GM21367 (cell line): Measurements from ENCODE around the gene MASP1.
"Not testable (repeated sequence)": the region's sequence is repeated elsewhere in the genome, so short reads cannot be mapped to it uniquely, and the experiment has no call there.

ENCODE experiments used
- ATAC-seq: cut with Tn5 transposase; IDR thresholded peaks from one replicate; pipeline ENCODE4 v1.9.1; 2021; ENCODE audit not compliant: unreplicated experiment

MASP1 gene

GRCh38 chr3:187265461-187265955 lies 26.0 kb downstream of the MASP1 start:
- ATAC-seq = no peak

DNA sequence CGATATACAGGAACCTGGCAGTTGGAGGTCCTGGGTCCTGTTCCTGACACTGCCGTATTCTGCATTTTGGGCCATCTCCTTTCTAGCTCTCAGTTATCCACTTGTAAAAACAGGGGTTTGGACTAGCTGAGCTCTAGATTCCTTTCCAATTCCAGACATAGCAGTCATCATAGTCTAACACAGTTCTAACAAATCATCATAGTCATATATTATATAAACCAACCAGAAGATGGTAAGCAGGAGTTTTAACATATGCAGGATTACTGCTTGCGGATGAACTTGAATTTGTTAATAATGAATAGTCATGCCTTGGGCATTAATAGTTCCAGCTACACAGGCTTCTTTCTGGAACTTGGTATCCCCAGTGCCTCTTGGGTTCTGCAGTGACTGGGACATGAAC lies 26.6 kb downstream of the MASP1 start:
- no peak for ATAC-seq

GRCh38 chr3:187264021-187264420 lies 27.5 kb downstream of the MASP1 start:
- no peak for ATAC-seq

- ATAC-seq = no peak
Measured at GRCh38 chr3:187263270-187263669, 28.3 kb downstream of the MASP1 start.

DNA sequence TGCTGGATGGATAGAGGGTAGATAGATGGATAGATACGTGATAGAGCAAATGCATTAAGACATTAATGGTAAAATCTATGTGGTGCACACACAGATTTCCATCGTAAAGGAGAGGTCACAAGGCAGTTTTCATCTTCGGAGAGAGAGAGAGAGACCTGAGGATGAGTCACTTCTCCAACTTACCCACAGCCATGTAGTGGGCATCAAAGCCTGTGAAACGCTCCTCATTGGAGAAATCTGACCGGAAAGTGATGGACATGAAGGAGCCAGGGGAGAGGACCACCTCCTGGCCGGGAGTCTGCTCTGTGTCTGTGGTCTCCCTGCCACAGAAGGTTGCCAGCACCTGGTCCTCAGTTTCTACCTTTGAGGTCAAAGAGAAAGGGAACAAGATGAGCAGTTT lies 29.2 kb downstream of the MASP1 start:
- ATAC-seq = no peak

DNA sequence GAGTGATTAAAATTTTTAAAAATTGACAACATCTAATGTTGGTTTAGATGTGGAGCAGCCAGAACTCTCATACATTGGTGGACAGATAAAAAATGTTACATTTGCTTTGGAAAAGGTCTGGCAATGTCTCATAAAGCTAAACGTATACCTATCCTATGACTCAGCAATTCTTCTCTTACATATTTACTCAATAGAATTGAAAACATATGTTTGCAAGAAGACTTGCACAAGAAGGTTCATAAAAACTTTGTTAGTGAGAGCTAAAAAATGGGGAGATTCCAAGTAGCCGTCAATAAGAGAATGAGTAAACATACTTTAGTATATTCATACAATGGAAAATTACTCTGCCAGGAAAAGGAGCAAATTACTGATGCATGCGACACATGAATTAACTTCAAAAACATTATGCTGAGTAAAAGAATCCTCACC lies 30.0 kb downstream of the MASP1 start:
- no peak for ATAC-seq

DNA sequence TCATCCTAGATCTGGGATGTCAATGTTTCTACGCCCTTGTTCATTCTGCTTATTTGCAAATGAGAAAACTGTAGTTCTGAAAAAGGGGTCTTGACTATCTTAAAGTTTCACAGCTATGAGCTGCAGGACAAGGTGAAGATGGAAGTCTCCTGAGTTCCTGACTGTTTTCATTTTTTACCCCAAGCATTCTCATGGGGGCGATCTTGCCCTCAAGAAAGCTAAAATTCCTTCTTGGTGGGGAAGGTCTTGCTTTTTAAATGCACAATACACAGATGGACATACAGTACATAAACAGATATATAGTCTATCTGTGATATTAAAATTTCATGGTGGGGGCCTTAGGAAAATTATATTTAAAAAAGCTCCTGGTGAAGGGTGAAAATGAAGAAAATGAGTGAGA lies 32.4 kb downstream of the MASP1 start:
- ATAC-seq = no peak

GRCh38 chr3:187257992-187258692 lies 33.4 kb downstream of the MASP1 start:
- ATAC-seq = no peak

DNA sequence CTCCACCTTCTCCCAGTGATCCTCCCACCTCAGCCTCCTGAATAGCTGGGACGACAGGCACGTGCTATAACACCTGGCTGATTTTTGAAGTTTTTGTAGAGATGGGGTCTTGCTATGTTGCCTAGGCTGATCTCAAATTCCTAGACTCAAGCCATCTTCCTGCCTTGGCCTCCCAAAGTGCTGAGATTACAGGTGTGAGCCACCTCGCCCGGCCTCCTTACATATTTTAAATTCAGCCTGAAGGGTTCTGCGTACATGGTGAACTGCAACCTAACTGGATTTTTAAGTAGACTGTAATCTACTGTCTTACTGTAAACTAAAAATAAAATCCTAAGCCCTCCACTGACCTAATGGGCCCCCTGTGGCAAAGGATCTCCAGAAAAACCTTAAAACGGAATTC lies 34.1 kb downstream of the MASP1 start:
- no peak for ATAC-seq

DNA sequence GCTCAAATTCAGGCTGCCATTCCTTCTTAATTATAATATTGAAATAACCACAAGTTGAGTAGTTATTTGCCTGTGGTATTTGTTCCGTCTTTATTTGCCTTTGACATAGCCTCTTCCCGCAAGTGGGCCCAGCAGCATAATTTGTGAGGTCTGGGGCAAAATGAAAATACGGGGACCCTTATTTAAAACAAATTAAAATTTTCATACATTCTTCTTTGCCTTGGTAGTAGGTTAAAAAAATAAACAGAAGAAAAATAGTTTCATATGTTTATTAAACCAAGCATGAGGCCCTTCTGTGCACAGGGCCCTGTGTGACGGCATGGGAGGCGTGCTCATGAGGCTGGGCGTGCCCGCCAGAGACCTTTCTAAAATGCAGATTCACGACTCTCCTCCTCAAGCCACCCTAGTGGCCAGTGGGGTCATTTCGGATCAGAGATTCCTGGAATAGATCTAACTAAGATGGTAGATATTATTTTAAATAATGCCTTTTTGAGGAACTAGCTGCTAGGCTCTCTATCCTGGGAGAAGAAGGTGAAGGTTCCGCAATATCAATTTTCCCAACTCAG lies 35.4 kb downstream of the MASP1 start:
- no peak for ATAC-seq

DNA sequence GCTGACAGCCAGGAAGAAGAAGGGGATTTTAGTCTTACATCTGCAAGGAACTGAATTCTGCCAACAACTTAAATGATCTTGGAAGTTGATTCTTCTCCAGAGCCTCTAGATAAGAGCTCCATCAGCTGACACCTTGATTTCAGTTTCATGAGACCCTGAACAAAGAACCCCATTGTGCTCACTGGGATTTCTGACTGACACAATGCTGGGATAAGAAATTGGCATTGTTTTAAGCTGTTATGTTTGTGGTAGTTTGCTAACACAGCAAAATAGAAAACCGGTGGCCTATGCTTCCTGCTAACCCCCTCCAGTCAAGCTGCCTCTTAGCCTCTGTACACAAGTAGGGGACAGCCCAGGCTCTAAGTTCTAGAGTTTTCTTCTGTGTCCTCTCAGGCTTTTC lies 36.2 kb downstream of the MASP1 start:
- no peak for ATAC-seq

DNA sequence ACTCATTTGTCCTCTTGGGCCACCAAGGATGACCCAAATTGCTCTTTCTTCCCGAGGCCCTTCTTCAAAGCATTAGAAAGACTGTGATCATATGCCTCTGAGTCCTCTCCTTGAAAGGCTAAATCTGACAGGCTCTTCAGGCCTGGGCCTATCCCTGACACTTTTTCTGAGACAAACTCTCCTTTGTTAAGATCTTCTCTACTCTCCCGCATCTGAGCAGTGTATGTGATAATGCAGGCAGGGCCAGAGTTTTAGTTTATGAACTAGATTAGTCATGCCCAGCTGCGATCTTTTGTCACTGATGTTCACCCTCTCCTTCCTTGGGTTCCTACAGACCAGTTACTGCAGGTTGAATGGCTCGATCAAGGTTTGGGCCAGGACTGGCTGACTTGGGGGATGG lies 39.2 kb downstream of the MASP1 start:
- ATAC-seq = no peak

DNA sequence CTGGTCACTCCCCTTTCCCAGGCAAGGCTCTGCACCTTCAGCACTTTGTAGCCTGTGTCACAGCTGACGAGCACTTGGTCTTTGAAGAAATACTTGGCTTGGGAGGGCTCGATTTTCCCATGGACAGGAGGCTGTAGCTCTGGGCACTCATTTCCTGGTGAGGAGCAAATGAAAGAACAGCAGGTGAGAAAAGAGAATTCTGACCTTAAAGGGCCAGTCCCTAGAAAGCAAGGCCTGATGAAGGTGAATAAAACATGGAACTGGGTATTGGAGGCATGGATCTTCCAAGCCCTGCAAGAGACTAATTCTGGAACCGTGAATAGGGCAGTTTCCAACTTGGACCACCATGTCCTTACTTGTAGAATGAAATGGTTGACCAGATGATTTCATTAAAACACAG lies 39.9 kb downstream of the MASP1 start:
- ATAC-seq = no peak

DNA sequence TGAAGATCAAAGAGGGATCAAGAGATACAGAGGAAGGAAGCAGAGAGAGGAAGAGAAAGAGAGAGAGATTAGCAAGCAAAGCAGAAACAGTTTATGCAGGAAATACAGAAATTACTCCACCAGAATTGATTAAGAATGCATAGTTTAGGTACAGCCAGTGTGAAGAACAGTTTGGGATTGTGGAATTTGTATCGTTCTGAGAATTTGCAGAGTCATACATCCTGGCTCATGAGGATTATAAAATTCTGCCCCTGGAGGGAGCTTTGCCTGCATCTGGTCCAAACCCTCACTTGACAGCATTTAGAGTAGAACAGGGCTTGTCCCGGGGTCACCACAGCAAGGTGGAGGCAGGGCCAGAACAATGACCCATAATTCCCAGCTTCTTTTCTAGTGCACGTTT lies 44.1 kb downstream of the MASP1 start:
- no peak for ATAC-seq

GRCh38 chr3:187243933-187244524 lies 47.5 kb downstream of the MASP1 start:
- no peak for ATAC-seq

GRCh38 chr3:187242900-187243299 lies 48.6 kb downstream of the MASP1 start:
- ATAC-seq = no peak

GRCh38 chr3:187242435-187242834 lies 49.1 kb downstream of the MASP1 start:
- no peak for ATAC-seq

GRCh38 chr3:187238835-187239234 lies 52.7 kb downstream of the MASP1 start:
- ATAC-seq = not testable (repeated sequence)

- ATAC-seq = no peak
Measured at GRCh38 chr3:187238239-187238638, 53.3 kb downstream of the MASP1 start.

DNA sequence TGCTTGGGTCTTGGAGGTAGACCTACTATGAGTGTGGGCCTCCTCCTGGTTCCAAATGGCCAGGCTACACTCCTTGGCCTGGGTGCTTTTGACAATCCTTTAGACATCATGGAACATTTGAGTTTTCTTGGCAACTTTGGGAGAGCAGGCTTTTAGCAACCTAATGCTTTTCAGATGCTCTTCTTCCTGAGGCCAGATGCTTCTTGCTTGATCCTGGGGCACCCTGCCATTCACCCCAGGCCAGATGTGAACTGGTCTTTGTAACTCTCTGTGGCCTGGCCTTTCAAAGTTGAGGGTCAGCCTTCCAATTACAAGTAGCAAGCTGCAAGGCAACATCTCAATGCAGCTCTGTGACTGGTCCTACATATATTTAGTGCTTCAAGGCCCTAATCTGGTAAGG lies 53.8 kb downstream of the MASP1 start:
- ATAC-seq = no peak

DNA sequence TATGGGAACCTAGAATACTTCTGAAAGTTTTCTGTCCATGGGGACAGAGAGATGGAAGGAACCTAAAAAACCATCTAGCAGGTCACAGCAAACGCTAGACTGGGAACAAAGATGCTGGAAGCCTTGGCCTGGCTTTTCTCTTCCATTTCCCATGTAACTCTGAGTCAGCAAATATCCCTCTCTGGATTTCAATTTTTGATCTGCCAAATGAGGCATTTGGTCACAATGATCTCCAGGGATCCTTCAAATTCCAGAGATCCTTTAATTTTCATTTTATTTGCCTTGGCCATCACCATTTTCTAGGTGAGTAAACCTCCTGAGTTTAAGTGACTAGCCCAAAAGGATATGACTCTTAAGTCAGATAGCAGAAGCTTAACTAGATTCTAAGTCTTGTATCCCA lies 54.6 kb downstream of the MASP1 start:
- no peak for ATAC-seq

DNA sequence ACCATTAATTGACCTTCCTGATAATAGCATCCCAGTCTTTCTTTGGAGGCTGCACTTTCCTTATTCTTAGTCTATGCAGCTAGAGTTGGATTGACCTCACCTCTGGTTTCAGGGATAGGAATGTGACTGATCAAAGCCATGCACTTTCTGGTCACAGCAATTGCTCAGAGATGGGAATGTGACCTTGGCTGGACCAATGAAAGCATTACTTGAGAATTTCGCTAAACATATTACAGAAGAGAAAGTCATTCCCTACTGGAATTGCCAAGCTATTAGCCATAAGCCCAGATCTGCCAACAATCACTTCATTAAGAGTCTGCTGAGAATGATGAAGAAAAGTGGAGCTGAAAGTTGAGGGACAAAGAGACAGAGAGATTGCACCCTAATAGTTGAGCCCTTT lies 61.5 kb downstream of the MASP1 start:
- ATAC-seq = no peak
